Ishikawa (cell line): ENCODE data around the gene PDCD4.
A peak's percentile ranks its signal among the peaks of the same experiment; 100 is the strongest.

Experiments
- CEBPB ChIP-seq: IDR thresholded peaks from 2 replicates; pipeline ENCODE4 v1.6.1; 2012
- EGR1 ChIP-seq: IDR thresholded peaks from 2 replicates; pipeline ENCODE4 v1.6.1; 2012
- EP300 ChIP-seq: IDR thresholded peaks from 2 replicates; pipeline ENCODE4 v1.6.1; 2012; ENCODE audit warnings: borderline replicate concordance
- FOXM1 ChIP-seq: IDR thresholded peaks from 2 replicates; pipeline ENCODE4 v1.6.1; 2012; ENCODE audit warnings: low read depth, borderline replicate concordance
- MAX ChIP-seq: IDR thresholded peaks from 2 replicates; pipeline ENCODE4 v1.6.1; 2012
- RAD21 ChIP-seq: IDR thresholded peaks from 2 replicates; pipeline ENCODE4 v1.6.1; 2012; ENCODE audit warnings: low read depth
- REST ChIP-seq: IDR thresholded peaks from 2 replicates; pipeline ENCODE4 v1.6.1; 2012; ENCODE audit warnings: low read depth, mild to moderate bottlenecking
- TAF1 ChIP-seq: IDR thresholded peaks from 2 replicates; pipeline ENCODE4 v1.6.1; 2012; ENCODE audit warnings: low read depth, mild to moderate bottlenecking
- TEAD4 ChIP-seq: IDR thresholded peaks from 2 replicates; pipeline ENCODE4 v1.6.1; 2012
- YY1 ChIP-seq: IDR thresholded peaks from 2 replicates; pipeline ENCODE4 v1.6.1; 2012; ENCODE audit warnings: low read depth
- ZBTB7A ChIP-seq: IDR thresholded peaks from 2 replicates; pipeline ENCODE4 v1.6.1; 2012; ENCODE audit warnings: low read depth
- TF ChIP-seq, protein P1 (sequence below): IDR thresholded peaks from 2 replicates; pipeline ENCODE4 v1.6.1; 2012

GRCh38 chr10:110919971-110920881 is 48.5 kb downstream of the PDCD4 start:
- TF ChIP-seq CEBPB (no peak), REST (no peak), ZBTB7A (peak; percentile 67; the same call in 1 of the 2 replicates), EP300 (no peak), EGR1 (no peak), RAD21 (no peak), TAF1 (no peak), MAX (no peak), YY1 (no peak), FOXM1 (no peak), TEAD4 (no peak)
- TF ChIP-seq, protein P1, sequence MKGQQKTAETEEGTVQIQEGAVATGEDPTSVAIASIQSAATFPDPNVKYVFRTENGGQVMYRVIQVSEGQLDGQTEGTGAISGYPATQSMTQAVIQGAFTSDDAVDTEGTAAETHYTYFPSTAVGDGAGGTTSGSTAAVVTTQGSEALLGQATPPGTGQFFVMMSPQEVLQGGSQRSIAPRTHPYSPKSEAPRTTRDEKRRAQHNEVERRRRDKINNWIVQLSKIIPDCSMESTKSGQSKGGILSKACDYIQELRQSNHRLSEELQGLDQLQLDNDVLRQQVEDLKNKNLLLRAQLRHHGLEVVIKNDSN: no peak
